HEK293 (cell line): ENCODE results near the gene CEP68.
A peak's percentile ranks its signal among the peaks of the same experiment; 100 is the strongest.

Experiments
- EGR2 ChIP-seq: fragments of 450-650 bp; formaldehyde crosslinking; IDR thresholded peaks from 2 replicates; pipeline ENCODE4 v1.5.1; 2016; ENCODE audit warnings: low read depth, missing biosample characterization, missing genetic modification characterization
- GLI4 ChIP-seq: fragments of 450-650 bp; formaldehyde crosslinking; IDR thresholded peaks from 2 replicates; pipeline ENCODE4 v1.5.1; 2016; ENCODE audit warnings: missing biosample characterization, missing genetic modification characterization
- GLIS1 ChIP-seq: fragments of 450-650 bp; formaldehyde crosslinking; IDR thresholded peaks from 2 replicates; pipeline ENCODE4 v1.5.1; 2016; ENCODE audit warnings: missing biosample characterization, missing genetic modification characterization
- GLIS2 ChIP-seq: fragments of 450-650 bp; formaldehyde crosslinking; IDR thresholded peaks from 2 replicates; pipeline ENCODE4 v1.5.1; 2016; ENCODE audit warnings: missing biosample characterization, missing genetic modification characterization
- HIC1 ChIP-seq: fragments of 450-650 bp; formaldehyde crosslinking; IDR thresholded peaks from 2 replicates; pipeline ENCODE4 v1.5.1; 2016; ENCODE audit warnings: missing biosample characterization, missing genetic modification characterization
- KLF16 ChIP-seq: fragments of 450-650 bp; formaldehyde crosslinking; IDR thresholded peaks from 2 replicates; pipeline ENCODE4 v1.5.1; 2017; ENCODE audit warnings: missing biosample characterization, missing genetic modification characterization
- KLF17 ChIP-seq: fragments of 450-650 bp; formaldehyde crosslinking; IDR thresholded peaks from 2 replicates; pipeline ENCODE4 v1.5.1; 2016; ENCODE audit warnings: missing biosample characterization, missing genetic modification characterization
- KLF7 ChIP-seq: fragments of 450-650 bp; formaldehyde crosslinking; IDR thresholded peaks from 2 replicates; pipeline ENCODE4 v1.5.1; 2016; ENCODE audit warnings: missing biosample characterization, missing genetic modification characterization, borderline replicate concordance
- KLF8 ChIP-seq: fragments of 450-650 bp; formaldehyde crosslinking; IDR thresholded peaks from 2 replicates; pipeline ENCODE4 v1.5.1; 2016; ENCODE audit warnings: missing biosample characterization, missing genetic modification characterization
- PATZ1 ChIP-seq: fragments of 450-650 bp; formaldehyde crosslinking; IDR thresholded peaks from 2 replicates; pipeline ENCODE4 v1.5.1; 2016; ENCODE audit warnings: missing biosample characterization, missing genetic modification characterization
- PRDM10 ChIP-seq: fragments of 450-650 bp; formaldehyde crosslinking; IDR thresholded peaks from 2 replicates; pipeline ENCODE4 v1.5.1; 2016; ENCODE audit warnings: missing biosample characterization, missing genetic modification characterization
- SP2 ChIP-seq: fragments of 450-650 bp; formaldehyde crosslinking; IDR thresholded peaks from 2 replicates; pipeline ENCODE4 v1.5.1; 2016; ENCODE audit warnings: missing biosample characterization, missing genetic modification characterization
- YY2 ChIP-seq: fragments of 450-650 bp; formaldehyde crosslinking; IDR thresholded peaks from 2 replicates; pipeline ENCODE4 v1.5.1; 2016; ENCODE audit warnings: missing biosample characterization, missing genetic modification characterization
- ZBTB11 ChIP-seq: fragments of 450-650 bp; formaldehyde crosslinking; conservative IDR thresholded peaks from 2 replicates; pipeline ENCODE4 v1.5.1; 2016; ENCODE audit warnings: low read depth, missing biosample characterization, missing genetic modification characterization
- ZBTB7A ChIP-seq: fragments of 450-650 bp; formaldehyde crosslinking; IDR thresholded peaks from 2 replicates; pipeline ENCODE4 v1.5.1; 2016; ENCODE audit warnings: low read depth, missing biosample characterization, missing genetic modification characterization
- ZBTB8A ChIP-seq: fragments of 450-650 bp; formaldehyde crosslinking; IDR thresholded peaks from 2 replicates; pipeline ENCODE4 v1.5.1; 2016; ENCODE audit warnings: missing biosample characterization, missing genetic modification characterization
- ZEB2 ChIP-seq: fragments of 450-650 bp; formaldehyde crosslinking; IDR thresholded peaks from 2 replicates; pipeline ENCODE4 v1.5.1; 2016; ENCODE audit warnings: missing biosample characterization, missing genetic modification characterization
- ZFP37 ChIP-seq: fragments of 450-650 bp; formaldehyde crosslinking; IDR thresholded peaks from 2 replicates; pipeline ENCODE4 v1.5.1; 2016; ENCODE audit warnings: missing biosample characterization, missing genetic modification characterization
- ZNF510 ChIP-seq: fragments of 450-650 bp; formaldehyde crosslinking; IDR thresholded peaks from 2 replicates; pipeline ENCODE4 v1.5.1; 2018; ENCODE audit warnings: mild to moderate bottlenecking, missing genetic modification characterization, missing biosample characterization; ENCODE audit not compliant: insufficient replicate concordance
- ZNF561 ChIP-seq: fragments of 450-650 bp; IDR thresholded peaks from 2 replicates; pipeline ENCODE4 v1.5.1; 2018; ENCODE audit warnings: missing biosample characterization, missing genetic modification characterization, borderline replicate concordance
- ZNF623 ChIP-seq: fragments of 450-650 bp; formaldehyde crosslinking; IDR thresholded peaks from 2 replicates; pipeline ENCODE4 v1.5.1; 2016; ENCODE audit warnings: missing biosample characterization, missing genetic modification characterization
- ZNF639 ChIP-seq: fragments of 450-650 bp; formaldehyde crosslinking; IDR thresholded peaks from 2 replicates; pipeline ENCODE4 v1.5.1; 2016; ENCODE audit warnings: missing biosample characterization, missing genetic modification characterization
- ZNF76 ChIP-seq: fragments of 450-650 bp; formaldehyde crosslinking; IDR thresholded peaks from 2 replicates; pipeline ENCODE4; 2016; ENCODE audit warnings: low read depth, missing biosample characterization, missing genetic modification characterization, borderline replicate concordance
- ZSCAN30 ChIP-seq: fragments of 450-650 bp; IDR thresholded peaks from 2 replicates; pipeline ENCODE4 v1.5.1; 2018; ENCODE audit warnings: missing biosample characterization, mild to moderate bottlenecking, missing genetic modification characterization, moderate library complexity

Gene CEP68

GRCh38 chr2:65129826-65130663 lies 73.8 kb downstream of the CEP68 start, which contains the start of gene RAB1A (continued):
- TF ChIP-seq ZFP37 (0 out of 2 replicates have a peak, but pooled peaks have one; percentile 25), PATZ1 (tag by site-specific recombination) (peak; percentile 97), SP2 (tag by site-specific recombination) (peak; percentile 92), ZSCAN30 (tag by site-specific recombination) (0 out of 2 replicates have a peak, but pooled peaks have one; percentile 9), ZBTB8A (tag by site-specific recombination) (0 out of 2 replicates have a peak, but pooled peaks have one; percentile 19), HIC1 (tag by site-specific recombination) (no peak), GLIS1 (tag by site-specific recombination) (peak; percentile 21), ZBTB11 (tag by site-specific recombination) (peak; percentile 91), ZEB2 (tag by site-specific recombination) (no peak), KLF7 (peak; percentile 73; the same call in 1 of the 2 replicates), ZNF76 (peak; percentile 95), ZNF510 (tag by site-specific recombination) (no peak), YY2 (tag by site-specific recombination) (peak; percentile 63; the same call in 1 of the 2 replicates), ZNF561 (tag by site-specific recombination) (peak; percentile 54; the same call in 1 of the 2 replicates), GLI4 (tag by site-specific recombination) (no peak), ZNF623 (tag by site-specific recombination) (peak; percentile 33; the same call in 1 of the 2 replicates), KLF17 (tag by site-specific recombination) (0 out of 2 replicates have a peak, but pooled peaks have one; percentile 37), ZBTB7A (tag by site-specific recombination) (peak; percentile 45; the same call in 1 of the 2 replicates), PRDM10 (tag by site-specific recombination) (peak; percentile 59), EGR2 (tag by site-specific recombination) (0 out of 2 replicates have a peak, but pooled peaks have one; percentile 21), GLIS2 (tag by site-specific recombination) (peak; percentile 45; the same call in 1 of the 2 replicates), KLF8 (tag by site-specific recombination) (peak; percentile 98), KLF16 (tag by site-specific recombination) (peak; percentile 96), ZNF639 (tag by site-specific recombination) (peak; percentile 36; the same call in 1 of the 2 replicates)
